GM12878 (cell line): ENCODE measurements around the gene PTPN12. TPM values are rescaled to one million over a fixed set of nuclear protein-coding genes. Genes with fewer than 3 reads are reported as not detected.

Experiments
- ATAC-seq: fragments of 200-7000 bp; cut with Tn5 transposase; 3 replicates; pipeline ENCODE4 v1.9.1; 2020; ENCODE audit warnings: mild to moderate bottlenecking, moderate library complexity
- BruUV-seq: library from RNA; stranded (reverse); fragments of 400-500 nt; replicated peaks from 2 replicates; lab custom pipeline; 2021; lab: Mats Ljungman, UMichigan
- CTCF ChIA-PET: fragments of 300-600 bp; sonication (Branson Sonifier 250); formaldehyde crosslinking; extraction: SDS; loops from one replicate; lab custom pipeline; 2021; ENCODE audit warnings: inconsistent platforms; lab: Yijun Ruan, JAX
- POLR2A ChIA-PET: fragments of 350-600 bp; formaldehyde crosslinking; extraction: SDS; loops from one replicate; lab custom pipeline; 2021; ENCODE audit warnings: inconsistent platforms; lab: Charles Lee
- RAD21 ChIA-PET: fragments of 300-600 bp; sonication (Branson Sonifier 250); formaldehyde crosslinking; loops from one replicate; lab custom pipeline; 2023; ENCODE audit warnings: antibody characterized with exemption; ENCODE audit not compliant: unreplicated experiment; lab: Charles Lee
- SMC1A ChIA-PET: fragments of 300-600 bp; sonication (Branson Sonifier 250); formaldehyde crosslinking; loops from one replicate; lab custom pipeline; 2023; ENCODE audit not compliant: unreplicated experiment, uncharacterized antibody; lab: Charles Lee
- DNase-seq: peaks from one replicate; pipeline ENCODE4 v3.0.0-alpha.2; 2011; ENCODE audit warnings: low read depth, low spot score
- FAIRE-seq: peaks from 3 replicates; lab custom pipeline; 2011; peaks lifted over from hg19 to GRCh38; lab: Jason Lieb, UNC
- H2AFZ ChIP-seq: 2 replicates; pipeline ENCODE4 v1.6.0; 2011; ENCODE audit warnings: low read depth, low read length, control low read depth; ENCODE audit not compliant: control insufficient read depth
- H3K27ac ChIP-seq: 2 replicates; pipeline ENCODE4 v1.5.1; 2011; ENCODE audit warnings: control low read depth; ENCODE audit not compliant: control insufficient read depth, insufficient read depth
- H3K27me3 ChIP-seq, 2 experiments: replicated peaks in 1 of 2; 2 replicates each; pipeline versions ENCODE4 v1.6.0 to v1.6.1; 2011; ENCODE audit warnings: low read length in 1 of 2; ENCODE audit not compliant: control insufficient read depth in 2 of 2, insufficient read depth in 2 of 2
- H3K36me3 ChIP-seq, 2 experiments: 2 replicates each; pipeline ENCODE4 v1.5.1; 2011; ENCODE audit warnings: low read length in 1 of 2; ENCODE audit not compliant: control insufficient read depth in 2 of 2, insufficient read depth in 2 of 2
- H3K4me1 ChIP-seq: 2 replicates; pipeline ENCODE4 v1.6.1; 2011; ENCODE audit warnings: mild to moderate bottlenecking, low read length, moderate library complexity, mixed read lengths; ENCODE audit not compliant: control insufficient read depth, insufficient read depth
- H3K4me2 ChIP-seq: 2 replicates; pipeline ENCODE4 v1.6.0; 2011; ENCODE audit warnings: control low read depth; ENCODE audit not compliant: control insufficient read depth, insufficient read depth
- H3K4me3 ChIP-seq: fragments of 200-600 bp; sonication (generic); 2 replicates; pipeline ENCODE4 v1.5.1; 2016
- H3K79me2 ChIP-seq: 2 replicates; pipeline ENCODE4 v1.6.0; 2011; ENCODE audit warnings: low read length; ENCODE audit not compliant: control insufficient read depth, insufficient read depth
- H3K9ac ChIP-seq: 2 replicates; pipeline ENCODE4 v1.8.0; 2011; ENCODE audit warnings: low read length, control low read depth, mixed read lengths; ENCODE audit not compliant: control insufficient read depth, insufficient read depth
- H3K9me3 ChIP-seq: replicated peaks from 3 replicates; pipeline ENCODE4 v1.5.1; 2011; ENCODE audit warnings: mild to moderate bottlenecking, low read length; ENCODE audit not compliant: control insufficient read depth, insufficient read depth
- H4K20me1 ChIP-seq: 2 replicates; pipeline ENCODE4 v1.6.0; 2011; ENCODE audit not compliant: control insufficient read depth, insufficient read depth
- HDAC2 ChIP-seq: fragments of 200-600 bp; sonication (generic); IDR thresholded peaks from 2 replicates; pipeline ENCODE4 v1.6.1; 2017
- MTA3 ChIP-seq: IDR thresholded peaks from 2 replicates; pipeline ENCODE4 v1.6.1; 2012; ENCODE audit warnings: low read length, inconsistent platforms, borderline replicate concordance
- RAD21 ChIP-seq: IDR thresholded peaks from 2 replicates; pipeline ENCODE4 v1.6.1; 2011; ENCODE audit warnings: mild to moderate bottlenecking, low read depth, low read length, moderate library complexity; ENCODE audit not compliant: insufficient read depth
- RFX5 ChIP-seq: IDR thresholded peaks from 2 replicates; pipeline ENCODE4 v1.6.1; 2011; ENCODE audit warnings: low read depth, low read length, improper control_type of control experiment
- SMC3 ChIP-seq: IDR thresholded peaks from 2 replicates; pipeline ENCODE4 v1.6.1; 2011; ENCODE audit warnings: low read length, improper control_type of control experiment, borderline replicate concordance
- WGBS: methylation state at CpG from one replicate; pipeline ENCODE4 v1.1.6; 2016; ENCODE audit warnings: low lambda C conversion rate; ENCODE audit not compliant: insufficient replicate concordance, insufficient coverage; ENCODE audit errors: missing lambda C conversion rate; 5-methylcytosine and 5-hydroxymethylcytosine counted together
- in situ Hi-C: fragments of 300-500 bp; cut with MboI; formaldehyde crosslinking; loops from 9 replicates; pipeline ENCODE4 v1.14.3; 2018; ENCODE audit warnings: mixed read lengths
- intact Hi-C: fragments of 100-400 bp; cut with micrococcal nuclease; formaldehyde crosslinking; loops from one replicate; pipeline ENCODE4 v1.14.2; 2022; ENCODE audit not compliant: unreplicated experiment
- polyA plus RNA-seq, 11 experiments: library from polyadenylated mRNA; depleted of rRNA in 4 of 11; unstranded in 6 of 11; stranded (reverse) in 5 of 11; fragments of >200 nt; fragmentation: Nextera tagmentation in 4 of 11; fragmentation: Illumina TruSeq in 1 of 11; extraction: Ambion mirVana in 4 of 11; extraction: Trizol in 1 of 11; gene quantifications; 1 replicate in 1 of 11; 2 replicates in 10 of 11; pipeline versions ENCODE4 v1.2.1 to v1.2.3, GENCODE V29; 2011 to 2016; ENCODE audit warnings: inconsistent platforms in 2 of 11, missing spikeins in 2 of 11, low read depth in 1 of 11
- total RNA-seq, 4 experiments: library from RNA; depleted of rRNA in 3 of 4; stranded (reverse); fragments of >200 nt in 3 of 4; fragmentation: Illumina TruSeq in 1 of 4; extraction: Trizol in 1 of 4; gene quantifications; 2 replicates each; pipeline versions ENCODE4 v1.2.1 to v1.2.3, GENCODE V29; 2013 to 2021
- TF ChIP-seq, protein P1 (sequence below): fragments of 450-650 bp; IDR thresholded peaks from 2 replicates; pipeline ENCODE4 v1.6.1; 2016; ENCODE audit warnings: mild to moderate bottlenecking, moderate library complexity, borderline replicate concordance
- TF ChIP-seq, protein P2 (sequence below): IDR thresholded peaks from 2 replicates; pipeline ENCODE4 v1.6.1; 2011; ENCODE audit warnings: mild to moderate bottlenecking, low read depth, low read length, moderate library complexity; ENCODE audit not compliant: insufficient replicate concordance
- TF ChIP-seq, protein P3 (sequence below): IDR thresholded peaks from 2 replicates; pipeline ENCODE4 v1.6.1; 2011; ENCODE audit warnings: borderline replicate concordance, low read depth, mild to moderate bottlenecking, moderate library complexity, mixed read lengths, low read length; ENCODE audit not compliant: insufficient read depth; ENCODE audit errors: extremely low read length
- TF ChIP-seq, protein P4 (sequence below), 3 experiments: IDR thresholded peaks in 2 of 3; conservative IDR thresholded peaks in 1 of 3; 2 replicates each; pipeline ENCODE4 v1.5.1; 2011; ENCODE audit warnings: low read depth in 3 of 3, low read length in 3 of 3, mild to moderate bottlenecking in 3 of 3, control low read depth in 2 of 3, moderate library complexity in 2 of 3, inconsistent platforms in 1 of 3, mixed read lengths in 1 of 3; ENCODE audit not compliant: control insufficient read depth in 2 of 3, insufficient read depth in 1 of 3; ENCODE audit errors: extremely low read depth in 1 of 3
- TF ChIP-seq, protein P5 (sequence below): fragments of 450-650 bp; IDR thresholded peaks from 2 replicates; pipeline ENCODE4 v1.6.1; 2016; ENCODE audit warnings: mild to moderate bottlenecking

PTPN12 gene
- total and polyA plus RNA-seq, 10 of the 15 experiments (the other 5 are each of a cell fraction or from before 2014, with no cell fraction given): 6.6 to 52.9 (median 17.4) TPM

DNA sequence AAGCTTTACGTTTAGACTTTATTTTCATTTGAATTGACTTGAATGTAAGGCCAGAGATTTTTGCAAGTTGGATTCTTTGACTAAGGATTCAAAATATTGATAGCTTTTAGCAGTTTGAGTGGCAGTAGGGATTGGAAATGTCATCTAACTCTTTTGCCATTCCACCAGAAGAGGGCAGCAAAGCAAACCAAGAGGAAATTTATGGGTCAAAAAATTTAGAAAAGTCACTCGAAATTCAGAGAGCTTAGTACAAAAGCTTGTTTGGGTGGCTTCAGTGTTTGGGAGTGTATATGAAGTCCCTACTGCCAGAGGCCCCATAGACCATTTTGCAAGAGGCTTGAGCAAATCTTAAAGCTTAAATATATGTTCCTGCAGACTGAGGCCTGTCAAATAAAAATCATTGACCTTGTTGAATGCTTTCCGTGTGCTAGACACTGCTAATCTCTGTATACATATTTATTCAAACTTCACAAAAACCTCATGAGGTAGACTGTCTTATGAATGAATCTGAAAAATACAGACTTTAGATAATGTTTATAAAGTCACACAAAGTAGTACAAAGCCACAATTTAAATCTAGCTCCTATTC, 114.6 kb downstream of the PTPN12 start:
- H3K27me3 ChIP-seq: no peaks in the 10 kb centered on the region
- H4K20me1 ChIP-seq: no peaks in the 10 kb centered on the region
- CTCF ChIA-PET: interaction anchor here (0.6 to 14.1 kb wide), 91 partner anchors 8 to 395 kb away, joined by 3 to 225 read pairs (median 4); partner anchors contain the start of genes PHTF2, RSBN1L and TMEM60
- H2AFZ ChIP-seq: no peak overlapping the region; the same call in 1 of the 2 replicates
- no peaks in the 10 kb centered on the region for H3K79me2 ChIP-seq
- no peak overlapping the region for H3K4me2 ChIP-seq
- FAIRE-seq (peak; percentile 76), ATAC-seq (peak; percentile 70), DNase-seq (no peak)
- no peaks in the 10 kb centered on the region for H3K36me3 ChIP-seq
- in situ Hi-C loops (loop anchor here (10.0 kb wide), 1 partner anchor 283 kb away; no protein-coding TSS in a partner anchor), intact Hi-C loops (no loop called here)
- RAD21 ChIA-PET: interaction anchor here (0.6 to 4.2 kb wide), 20 partner anchors 15 to 1306 kb away, joined by 3 to 58 read pairs (median 4); partner anchors contain the start of gene RSBN1L
- SMC1A ChIA-PET: interaction anchor here (0.5 to 4.7 kb wide), 53 partner anchors 8 to 570 kb away, joined by 3 to 53 read pairs (median 4); no protein-coding TSS in a partner anchor
- H3K9ac ChIP-seq: no peak overlapping the region
- 33% methylated on average over 3 of the region's 3 CpGs for WGBS
- POLR2A ChIA-PET: interaction anchor here (0.6 to 0.7 kb wide), 2 partner anchors 40 to 111 kb away, joined by 3 to 5 read pairs; no protein-coding TSS in a partner anchor
- TF ChIP-seq, protein P1, sequence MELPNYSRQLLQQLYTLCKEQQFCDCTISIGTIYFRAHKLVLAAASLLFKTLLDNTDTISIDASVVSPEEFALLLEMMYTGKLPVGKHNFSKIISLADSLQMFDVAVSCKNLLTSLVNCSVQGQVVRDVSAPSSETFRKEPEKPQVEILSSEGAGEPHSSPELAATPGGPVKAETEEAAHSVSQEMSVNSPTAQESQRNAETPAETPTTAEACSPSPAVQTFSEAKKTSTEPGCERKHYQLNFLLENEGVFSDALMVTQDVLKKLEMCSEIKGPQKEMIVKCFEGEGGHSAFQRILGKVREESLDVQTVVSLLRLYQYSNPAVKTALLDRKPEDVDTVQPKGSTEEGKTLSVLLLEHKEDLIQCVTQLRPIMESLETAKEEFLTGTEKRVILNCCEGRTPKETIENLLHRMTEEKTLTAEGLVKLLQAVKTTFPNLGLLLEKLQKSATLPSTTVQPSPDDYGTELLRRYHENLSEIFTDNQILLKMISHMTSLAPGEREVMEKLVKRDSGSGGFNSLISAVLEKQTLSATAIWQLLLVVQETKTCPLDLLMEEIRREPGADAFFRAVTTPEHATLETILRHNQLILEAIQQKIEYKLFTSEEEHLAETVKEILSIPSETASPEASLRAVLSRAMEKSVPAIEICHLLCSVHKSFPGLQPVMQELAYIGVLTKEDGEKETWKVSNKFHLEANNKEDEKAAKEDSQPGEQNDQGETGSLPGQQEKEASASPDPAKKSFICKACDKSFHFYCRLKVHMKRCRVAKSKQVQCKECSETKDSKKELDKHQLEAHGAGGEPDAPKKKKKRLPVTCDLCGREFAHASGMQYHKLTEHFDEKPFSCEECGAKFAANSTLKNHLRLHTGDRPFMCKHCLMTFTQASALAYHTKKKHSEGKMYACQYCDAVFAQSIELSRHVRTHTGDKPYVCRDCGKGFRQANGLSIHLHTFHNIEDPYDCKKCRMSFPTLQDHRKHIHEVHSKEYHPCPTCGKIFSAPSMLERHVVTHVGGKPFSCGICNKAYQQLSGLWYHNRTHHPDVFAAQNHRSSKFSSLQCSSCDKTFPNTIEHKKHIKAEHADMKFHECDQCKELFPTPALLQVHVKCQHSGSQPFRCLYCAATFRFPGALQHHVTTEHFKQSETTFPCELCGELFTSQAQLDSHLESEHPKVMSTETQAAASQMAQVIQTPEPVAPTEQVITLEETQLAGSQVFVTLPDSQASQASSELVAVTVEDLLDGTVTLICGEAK: no peak
- TF ChIP-seq, protein P2, sequence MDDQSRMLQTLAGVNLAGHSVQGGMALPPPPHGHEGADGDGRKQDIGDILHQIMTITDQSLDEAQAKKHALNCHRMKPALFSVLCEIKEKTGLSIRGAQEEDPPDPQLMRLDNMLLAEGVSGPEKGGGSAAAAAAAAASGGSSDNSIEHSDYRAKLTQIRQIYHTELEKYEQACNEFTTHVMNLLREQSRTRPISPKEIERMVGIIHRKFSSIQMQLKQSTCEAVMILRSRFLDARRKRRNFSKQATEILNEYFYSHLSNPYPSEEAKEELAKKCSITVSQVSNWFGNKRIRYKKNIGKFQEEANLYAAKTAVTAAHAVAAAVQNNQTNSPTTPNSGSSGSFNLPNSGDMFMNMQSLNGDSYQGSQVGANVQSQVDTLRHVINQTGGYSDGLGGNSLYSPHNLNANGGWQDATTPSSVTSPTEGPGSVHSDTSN: peak; percentile 49
- TF ChIP-seq RFX5: no peak
- TF ChIP-seq SMC3: peak; percentile 54; the same call in 1 of the 2 replicates
- TF ChIP-seq, protein P3, sequence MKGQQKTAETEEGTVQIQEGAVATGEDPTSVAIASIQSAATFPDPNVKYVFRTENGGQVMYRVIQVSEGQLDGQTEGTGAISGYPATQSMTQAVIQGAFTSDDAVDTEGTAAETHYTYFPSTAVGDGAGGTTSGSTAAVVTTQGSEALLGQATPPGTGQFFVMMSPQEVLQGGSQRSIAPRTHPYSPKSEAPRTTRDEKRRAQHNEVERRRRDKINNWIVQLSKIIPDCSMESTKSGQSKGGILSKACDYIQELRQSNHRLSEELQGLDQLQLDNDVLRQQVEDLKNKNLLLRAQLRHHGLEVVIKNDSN: no peak
- TF ChIP-seq, protein P4, sequence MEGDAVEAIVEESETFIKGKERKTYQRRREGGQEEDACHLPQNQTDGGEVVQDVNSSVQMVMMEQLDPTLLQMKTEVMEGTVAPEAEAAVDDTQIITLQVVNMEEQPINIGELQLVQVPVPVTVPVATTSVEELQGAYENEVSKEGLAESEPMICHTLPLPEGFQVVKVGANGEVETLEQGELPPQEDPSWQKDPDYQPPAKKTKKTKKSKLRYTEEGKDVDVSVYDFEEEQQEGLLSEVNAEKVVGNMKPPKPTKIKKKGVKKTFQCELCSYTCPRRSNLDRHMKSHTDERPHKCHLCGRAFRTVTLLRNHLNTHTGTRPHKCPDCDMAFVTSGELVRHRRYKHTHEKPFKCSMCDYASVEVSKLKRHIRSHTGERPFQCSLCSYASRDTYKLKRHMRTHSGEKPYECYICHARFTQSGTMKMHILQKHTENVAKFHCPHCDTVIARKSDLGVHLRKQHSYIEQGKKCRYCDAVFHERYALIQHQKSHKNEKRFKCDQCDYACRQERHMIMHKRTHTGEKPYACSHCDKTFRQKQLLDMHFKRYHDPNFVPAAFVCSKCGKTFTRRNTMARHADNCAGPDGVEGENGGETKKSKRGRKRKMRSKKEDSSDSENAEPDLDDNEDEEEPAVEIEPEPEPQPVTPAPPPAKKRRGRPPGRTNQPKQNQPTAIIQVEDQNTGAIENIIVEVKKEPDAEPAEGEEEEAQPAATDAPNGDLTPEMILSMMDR (IDR thresholded peaks at IDR 0.05 in 2 of 3, conservative IDR thresholded peaks at IDR 0.05 in 1 of 3; ENCODE audit: control insufficient read depth in 2 of 3, extremely low read depth in 1 of 3, insufficient read depth in 1 of 3, low read depth in 3 of 3, low read length in 3 of 3): peak; percentile 59 to 61 (median 60)
- peak; percentile 76 for TF ChIP-seq RAD21
- no peak for TF ChIP-seq MTA3
- no peak for TF ChIP-seq HDAC2
- TF ChIP-seq, protein P5, sequence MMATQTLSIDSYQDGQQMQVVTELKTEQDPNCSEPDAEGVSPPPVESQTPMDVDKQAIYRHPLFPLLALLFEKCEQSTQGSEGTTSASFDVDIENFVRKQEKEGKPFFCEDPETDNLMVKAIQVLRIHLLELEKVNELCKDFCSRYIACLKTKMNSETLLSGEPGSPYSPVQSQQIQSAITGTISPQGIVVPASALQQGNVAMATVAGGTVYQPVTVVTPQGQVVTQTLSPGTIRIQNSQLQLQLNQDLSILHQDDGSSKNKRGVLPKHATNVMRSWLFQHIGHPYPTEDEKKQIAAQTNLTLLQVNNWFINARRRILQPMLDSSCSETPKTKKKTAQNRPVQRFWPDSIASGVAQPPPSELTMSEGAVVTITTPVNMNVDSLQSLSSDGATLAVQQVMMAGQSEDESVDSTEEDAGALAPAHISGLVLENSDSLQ: peak; percentile 91
- H3K27ac ChIP-seq: no peak overlapping the region
- H3K4me1 ChIP-seq: no peaks in the 10 kb centered on the region
- no TSS peak for BruUV-seq
- no peaks in the 10 kb centered on the region for H3K9me3 ChIP-seq
- H3K4me3 ChIP-seq: no peak overlapping the region
